ENCODE data around the gene JUP.

Gene JUP

DNA sequence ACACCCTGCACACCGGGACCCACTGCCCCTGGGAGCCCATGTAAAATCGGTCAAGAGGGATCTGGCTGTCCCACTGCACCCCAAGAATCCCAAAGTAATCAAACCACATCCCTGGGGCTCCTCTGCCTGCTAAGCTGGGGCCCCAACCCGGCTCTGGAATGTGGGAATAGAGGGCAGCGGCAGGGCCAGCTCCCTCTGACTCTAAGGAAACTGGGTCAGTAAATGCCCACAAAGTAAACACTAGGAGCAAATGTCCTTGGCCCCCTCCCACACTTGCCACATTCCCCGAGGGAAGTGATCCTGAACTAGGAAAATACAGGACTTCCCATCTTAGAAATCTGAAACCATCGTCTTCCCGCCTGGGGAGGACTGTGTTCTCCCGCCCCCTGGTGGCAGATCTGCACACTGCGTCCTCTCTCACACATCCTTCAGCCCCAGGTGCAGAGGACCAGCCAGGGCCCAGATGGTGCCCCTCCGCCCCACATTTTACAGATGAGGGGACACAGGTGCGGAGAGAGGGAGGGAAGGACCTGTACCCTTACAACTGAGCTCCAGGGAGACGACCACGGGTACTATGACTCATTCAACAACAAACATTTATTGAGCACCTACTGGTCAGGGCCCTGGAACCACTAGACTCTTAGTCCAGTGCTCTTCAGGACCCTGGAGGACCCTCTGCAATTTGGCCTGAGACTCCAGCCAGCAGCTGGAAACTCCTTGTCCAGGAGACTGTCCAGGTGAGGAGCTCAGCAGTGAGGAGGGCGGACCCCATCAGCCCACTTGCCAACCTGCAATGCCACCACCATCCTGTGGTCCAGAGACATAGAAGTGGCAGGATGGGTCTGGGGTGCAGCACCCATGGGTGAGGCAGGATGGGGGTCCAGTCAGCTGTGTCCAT, 15.1 kb upstream of the JUP start:
- Mint-ChIP-seq H3K4me3 (peak overlapping the region; percentile 29 to 67 (median 65)), H3K9me3 (no peaks in the 10 kb centered on the region), H3K4me1 (peaks cover 19% of the 10 kb centered on the region), H3K36me3 (ENCODE audit: low read depth) (peaks cover 15% of the 10 kb centered on the region), H3K27ac (peak overlapping the region; percentile 81 to 96 (median 82)), H3K27me3 (ENCODE audit: low read depth) (peaks cover 3% of the 10 kb centered on the region)
- TF ChIP-seq, protein P1, sequence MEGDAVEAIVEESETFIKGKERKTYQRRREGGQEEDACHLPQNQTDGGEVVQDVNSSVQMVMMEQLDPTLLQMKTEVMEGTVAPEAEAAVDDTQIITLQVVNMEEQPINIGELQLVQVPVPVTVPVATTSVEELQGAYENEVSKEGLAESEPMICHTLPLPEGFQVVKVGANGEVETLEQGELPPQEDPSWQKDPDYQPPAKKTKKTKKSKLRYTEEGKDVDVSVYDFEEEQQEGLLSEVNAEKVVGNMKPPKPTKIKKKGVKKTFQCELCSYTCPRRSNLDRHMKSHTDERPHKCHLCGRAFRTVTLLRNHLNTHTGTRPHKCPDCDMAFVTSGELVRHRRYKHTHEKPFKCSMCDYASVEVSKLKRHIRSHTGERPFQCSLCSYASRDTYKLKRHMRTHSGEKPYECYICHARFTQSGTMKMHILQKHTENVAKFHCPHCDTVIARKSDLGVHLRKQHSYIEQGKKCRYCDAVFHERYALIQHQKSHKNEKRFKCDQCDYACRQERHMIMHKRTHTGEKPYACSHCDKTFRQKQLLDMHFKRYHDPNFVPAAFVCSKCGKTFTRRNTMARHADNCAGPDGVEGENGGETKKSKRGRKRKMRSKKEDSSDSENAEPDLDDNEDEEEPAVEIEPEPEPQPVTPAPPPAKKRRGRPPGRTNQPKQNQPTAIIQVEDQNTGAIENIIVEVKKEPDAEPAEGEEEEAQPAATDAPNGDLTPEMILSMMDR (IDR thresholded peaks at IDR 0.05; ENCODE audit: unreplicated experiment in 3 of 3) = peak; percentile 92 to 98 (median 95)

DNA sequence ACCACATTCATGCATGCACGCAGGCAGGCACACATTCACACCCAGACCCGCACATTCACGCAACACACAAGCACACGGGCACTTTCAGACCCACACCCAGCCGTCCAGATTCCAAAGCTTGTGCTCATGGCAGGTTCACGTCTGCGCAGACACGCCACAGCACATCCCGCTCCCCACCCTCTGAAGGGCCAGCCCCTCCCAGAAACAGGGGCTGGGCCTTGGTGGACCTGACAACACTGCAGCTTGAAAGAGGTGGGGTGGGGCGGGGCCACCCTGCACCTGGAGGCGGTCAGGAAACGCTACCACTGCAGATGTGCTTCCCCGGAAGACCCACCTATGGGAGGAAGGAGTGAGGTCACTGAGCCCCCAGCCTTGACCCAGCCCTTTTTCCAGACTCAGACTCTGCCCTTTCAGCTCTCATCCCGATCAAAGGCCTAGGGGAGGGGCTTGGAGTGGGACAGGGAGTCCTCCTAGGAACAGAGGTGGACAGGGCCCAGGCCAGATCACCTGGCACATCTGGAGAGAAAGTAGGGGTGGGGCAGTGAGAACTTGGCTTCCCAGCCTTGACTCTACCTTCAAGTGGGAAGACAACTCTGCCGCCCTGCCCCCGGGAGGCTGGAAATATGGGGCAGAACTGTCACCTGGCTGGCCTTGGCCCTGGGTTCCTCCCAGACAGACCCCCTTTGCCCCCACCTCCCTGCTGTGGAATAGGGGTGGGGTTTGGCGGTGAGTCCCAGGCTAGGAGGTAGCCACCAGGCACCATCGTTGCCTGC, 14.3 kb upstream of the JUP start:
- H3K4me3 Mint-ChIP-seq = peak overlapping the region in 2 of 3 experiments; percentile 48 to 68
- H3K9me3 Mint-ChIP-seq = no peaks in the 10 kb centered on the region
- peaks cover 23% of the 10 kb centered on the region for H3K4me1 Mint-ChIP-seq
- peaks cover 3% of the 10 kb centered on the region for H3K27me3 Mint-ChIP-seq (ENCODE audit: low read depth)
- H3K36me3 Mint-ChIP-seq (ENCODE audit: low read depth) = peaks cover 10% of the 10 kb centered on the region
- TF ChIP-seq, protein P1 (IDR thresholded peaks at IDR 0.05; ENCODE audit: unreplicated experiment in 3 of 3) = no peak
- peak overlapping the region; percentile 81 to 96 (median 82) for H3K27ac Mint-ChIP-seq

DNA sequence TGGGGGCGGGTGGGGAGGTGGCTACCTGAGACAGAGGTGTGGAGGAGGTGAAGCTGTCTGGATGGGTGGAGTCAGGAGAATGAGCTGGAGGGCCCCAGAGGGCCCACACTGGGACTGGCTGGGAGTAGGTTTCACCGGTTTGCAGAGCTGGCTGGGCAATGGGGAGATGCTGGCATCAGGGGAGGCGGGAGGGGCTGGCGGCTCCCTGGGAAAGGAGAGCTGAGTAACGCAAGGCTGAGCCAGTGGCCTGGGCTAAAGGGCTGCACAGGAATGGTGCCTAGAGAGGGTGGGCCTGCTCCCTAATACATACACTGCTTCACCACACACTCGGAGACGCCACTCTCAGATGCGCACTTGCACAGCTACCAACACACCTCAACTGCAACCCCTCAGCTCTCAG, 12.9 kb upstream of the JUP start:
- TF ChIP-seq, protein P1 (IDR thresholded peaks at IDR 0.05; ENCODE audit: unreplicated experiment in 3 of 3) = no peak
- H3K27me3 Mint-ChIP-seq (ENCODE audit: low read depth) = peaks cover 3% of the 10 kb centered on the region
- H3K4me1 Mint-ChIP-seq = peaks cover 25% of the 10 kb centered on the region
- peaks cover 4% of the 10 kb centered on the region for H3K36me3 Mint-ChIP-seq (ENCODE audit: low read depth)
- peak overlapping the region in 2 of 3 experiments; percentile 46 to 59 for H3K27ac Mint-ChIP-seq
- no peaks in the 10 kb centered on the region for H3K9me3 Mint-ChIP-seq
- no peak overlapping the region for H3K4me3 Mint-ChIP-seq

DNA sequence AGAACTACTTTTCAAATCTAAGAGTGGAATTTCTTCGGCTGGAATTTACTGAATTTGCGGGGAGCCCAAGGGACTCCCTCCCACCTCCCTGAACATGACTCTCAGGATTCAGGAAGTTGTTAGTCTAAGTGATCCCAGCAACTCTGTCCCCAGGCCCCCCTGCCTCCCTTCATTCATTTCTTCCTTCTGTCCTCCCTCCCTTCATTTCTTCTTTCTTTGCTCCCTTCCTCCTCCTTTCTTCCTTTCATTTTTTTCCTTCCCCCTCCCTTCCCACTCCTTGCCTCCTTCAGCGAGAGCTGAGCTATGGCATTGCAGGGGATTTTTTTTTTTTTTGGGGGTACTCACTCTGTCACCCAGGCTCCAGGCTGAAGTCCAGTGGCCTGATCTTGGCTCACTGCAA, 10.9 kb upstream of the JUP start:
- TF ChIP-seq, protein P1 (IDR thresholded peaks at IDR 0.05; ENCODE audit: unreplicated experiment in 3 of 3) = no peak
- Mint-ChIP-seq H3K4me3 (no peak overlapping the region), H3K27ac (peak overlapping the region in 1 of 3 experiments; percentile 46), H3K36me3 (ENCODE audit: low read depth) (peaks cover 4% of the 10 kb centered on the region), H3K4me1 (peaks cover 38% of the 10 kb centered on the region), H3K9me3 (no peaks in the 10 kb centered on the region), H3K27me3 (ENCODE audit: low read depth) (peaks cover 3% of the 10 kb centered on the region)

DNA sequence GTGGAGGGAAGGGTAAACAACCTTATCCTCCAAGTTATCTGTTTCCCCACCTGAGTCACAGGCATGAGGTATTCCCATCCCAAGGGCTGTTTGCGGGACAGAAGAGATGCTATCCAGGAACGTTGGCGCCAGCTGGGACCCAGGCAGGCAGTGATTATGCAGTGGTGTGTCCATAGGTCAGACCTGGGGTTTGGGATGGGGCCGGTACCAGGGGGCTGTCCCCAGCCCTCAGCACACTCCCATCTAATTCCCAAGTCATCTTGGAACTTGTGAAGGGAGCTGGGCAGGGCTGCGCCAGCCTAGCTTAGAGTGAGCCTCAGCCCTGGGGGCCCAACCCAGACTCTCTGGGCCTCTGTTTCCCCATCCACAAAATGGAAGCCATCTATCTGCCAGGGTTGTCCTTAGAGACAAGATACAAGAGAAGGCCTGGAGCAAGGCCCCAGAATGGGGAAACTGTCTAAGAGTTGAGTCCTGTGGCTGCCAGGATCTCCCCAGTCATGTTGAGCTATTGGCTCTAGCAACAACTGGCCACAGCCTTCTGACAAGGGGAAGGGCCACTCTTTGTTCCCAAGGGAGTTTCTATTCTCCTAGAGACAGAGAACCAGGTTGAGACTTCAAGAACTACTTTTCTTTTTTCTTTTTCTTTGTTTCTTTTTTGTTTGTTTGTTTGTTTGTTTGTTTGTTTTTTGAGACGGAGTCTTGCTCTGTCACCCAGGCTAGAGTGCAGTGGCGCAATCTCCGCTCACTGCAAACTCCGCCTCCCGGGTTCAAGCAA, 9.8 kb upstream of the JUP start:
- Mint-ChIP-seq H3K4me1 (peaks cover 37% of the 10 kb centered on the region), H3K36me3 (ENCODE audit: low read depth) (no peaks in the 10 kb centered on the region), H3K27ac (peak overlapping the region; percentile 49 to 53 (median 50)), H3K4me3 (no peak overlapping the region), H3K27me3 (ENCODE audit: low read depth) (peaks cover 3% of the 10 kb centered on the region), H3K9me3 (no peaks in the 10 kb centered on the region)
- TF ChIP-seq, protein P1 (IDR thresholded peaks at IDR 0.05; ENCODE audit: unreplicated experiment in 3 of 3) = no peak

Data from nephron (organoid).